GM19467 (cell line): Measurements from ENCODE around the gene PLK2.
A peak's percentile ranks its signal among the peaks of the same experiment; 100 is the strongest.

Experiments
- ATAC-seq: cut with Tn5 transposase; IDR thresholded peaks from one replicate; pipeline ENCODE4 v1.9.1; 2021; ENCODE audit warnings: mild to moderate bottlenecking, moderate library complexity; ENCODE audit not compliant: unreplicated experiment

Gene PLK2

DNA sequence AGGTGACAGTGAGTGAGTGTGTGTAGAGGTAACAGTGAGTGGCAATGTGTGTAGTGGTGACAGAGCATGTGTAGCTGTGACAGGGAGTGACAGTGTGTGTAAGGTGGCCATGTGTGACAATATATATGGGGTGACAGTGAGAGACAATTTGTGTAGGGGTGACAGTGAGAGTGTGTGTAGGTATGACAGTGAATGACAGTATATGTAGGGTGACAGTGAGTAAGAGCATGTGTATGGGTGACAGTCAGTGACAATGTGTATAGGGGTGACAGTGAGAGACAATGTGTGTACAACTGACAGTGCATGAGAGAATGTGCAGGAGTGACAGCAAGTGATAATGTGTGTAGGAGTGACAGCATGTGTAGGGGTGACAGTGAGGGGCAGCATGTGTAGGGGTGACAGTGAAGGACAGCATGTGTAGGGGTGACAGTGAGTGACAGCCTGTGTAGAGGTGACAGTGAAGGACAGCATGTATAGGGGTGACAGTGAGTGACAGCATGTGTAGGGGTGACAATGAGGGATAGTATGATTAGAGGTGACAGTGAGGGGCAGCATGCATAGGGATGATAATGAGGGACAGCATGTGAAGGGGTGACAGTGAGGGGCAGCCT lies 21.3 kb upstream of the PLK2 start:
- no peak for ATAC-seq

DNA sequence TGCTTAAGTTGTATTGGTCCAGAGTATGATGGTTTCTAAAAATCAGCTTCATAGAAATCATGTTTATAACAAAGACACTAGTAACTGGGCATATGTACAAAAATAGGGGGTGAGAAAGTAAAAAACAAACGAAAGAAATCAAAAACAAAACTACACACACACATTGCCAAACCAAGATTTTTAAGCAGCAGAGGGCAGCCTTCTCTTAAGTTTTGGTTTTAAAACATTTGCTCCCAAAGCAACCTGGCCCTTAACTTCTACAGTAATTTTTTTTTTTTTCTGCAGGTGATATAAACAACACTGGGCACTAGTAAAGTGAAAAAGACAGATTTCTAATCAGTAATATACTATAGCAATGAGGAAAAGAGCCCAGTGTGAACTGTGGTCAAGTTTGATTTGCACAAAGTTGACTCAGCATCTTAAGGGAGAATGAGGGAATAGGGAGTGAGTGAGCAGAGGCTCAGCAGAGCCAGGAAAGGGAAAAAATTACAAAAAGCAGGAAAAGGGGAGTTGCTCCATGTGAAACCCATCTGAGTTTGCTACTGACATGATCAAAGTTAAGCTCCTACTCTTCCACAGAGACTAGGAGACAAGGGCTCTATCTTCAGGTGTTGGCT lies 18.0 kb upstream of the PLK2 start:
- ATAC-seq, result no peak

DNA sequence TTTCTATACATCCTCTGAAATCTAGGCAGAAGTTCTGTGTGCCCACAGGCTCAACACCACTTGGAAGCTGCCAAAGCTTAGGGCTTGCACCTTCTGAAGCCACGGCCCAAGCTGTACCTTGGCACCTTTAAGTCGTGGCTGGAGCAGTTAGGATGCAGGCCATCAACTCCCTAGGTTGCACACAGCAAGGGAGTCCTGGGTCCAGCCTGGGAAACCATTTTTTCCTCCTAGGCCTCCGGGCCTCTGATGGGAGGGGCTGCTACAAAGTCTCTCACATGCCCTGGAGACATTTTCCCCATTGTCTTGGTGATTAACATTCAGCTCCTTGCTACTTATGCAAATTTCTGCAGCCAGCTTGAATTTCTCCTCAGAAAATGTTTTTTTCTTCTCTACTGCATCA lies 15.5 kb upstream of the PLK2 start:
- no peak for ATAC-seq

DNA sequence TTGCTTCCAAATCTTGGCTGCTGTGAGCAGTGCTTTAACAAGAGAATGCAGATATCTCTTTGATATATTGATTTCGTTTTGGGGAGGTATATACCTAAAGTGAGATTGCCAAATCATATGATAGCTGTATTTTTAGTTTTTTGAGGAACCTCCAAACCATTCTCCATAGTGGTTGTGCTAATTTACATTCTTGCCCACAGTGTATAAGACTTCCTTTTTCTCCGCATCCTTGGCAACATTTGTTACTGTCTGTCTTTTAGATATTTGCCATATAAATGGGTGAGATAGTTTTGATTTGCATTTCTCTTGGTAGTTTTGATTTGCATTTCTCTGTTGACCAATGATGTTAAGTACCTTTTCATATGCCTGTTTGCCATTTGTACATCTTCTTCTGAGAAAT lies 10.0 kb upstream of the PLK2 start:
- ATAC-seq, result no peak

DNA sequence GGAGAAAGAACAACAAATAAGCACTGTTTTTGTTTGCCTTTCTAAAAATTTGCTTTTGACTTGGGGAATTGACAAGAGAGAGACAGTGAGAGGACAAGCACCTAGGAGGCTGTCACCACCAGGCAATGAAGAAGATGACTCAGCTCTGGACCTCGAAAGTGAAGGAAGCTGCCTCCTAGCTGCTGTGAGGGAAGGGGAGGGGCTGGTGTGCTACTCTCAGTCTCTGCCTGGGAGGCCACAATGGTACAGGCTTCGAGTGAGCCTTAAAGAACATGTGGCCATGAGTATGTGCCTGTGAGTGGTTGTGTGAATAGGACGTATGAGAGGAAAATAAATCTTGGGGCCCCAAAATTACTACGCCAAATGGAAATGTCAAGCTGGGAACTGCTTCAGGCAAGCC lies 7.1 kb upstream of the PLK2 start:
- peak; percentile 100 for ATAC-seq

DNA sequence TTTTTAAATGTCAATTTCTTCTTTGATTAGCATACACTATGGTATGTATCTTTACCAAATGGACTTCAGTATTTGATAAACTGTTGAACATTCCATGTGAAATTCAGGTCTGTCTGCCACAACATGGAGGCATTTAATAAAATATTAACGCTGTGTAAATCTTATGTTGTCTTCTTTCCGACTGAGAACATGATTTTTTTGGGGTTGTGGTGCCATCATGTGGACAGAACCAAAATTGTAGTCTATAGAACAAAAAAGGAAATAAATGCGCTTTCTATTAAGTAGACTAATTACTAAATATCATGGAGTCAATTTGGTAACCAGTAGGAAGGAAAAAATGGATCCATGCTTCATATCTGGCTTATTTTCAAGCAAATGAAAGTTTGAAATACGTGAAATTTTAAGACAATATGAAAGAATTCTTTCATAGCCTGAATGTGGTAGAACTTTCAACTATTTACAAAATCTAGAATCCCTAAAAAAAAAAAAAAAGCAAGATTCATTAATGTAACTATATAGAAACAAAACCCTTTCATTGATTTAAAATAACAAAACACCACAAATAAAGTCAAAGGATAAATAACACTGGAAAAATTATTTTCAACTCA lies 2.8 kb upstream of the PLK2 start:
- no peak for ATAC-seq

DNA sequence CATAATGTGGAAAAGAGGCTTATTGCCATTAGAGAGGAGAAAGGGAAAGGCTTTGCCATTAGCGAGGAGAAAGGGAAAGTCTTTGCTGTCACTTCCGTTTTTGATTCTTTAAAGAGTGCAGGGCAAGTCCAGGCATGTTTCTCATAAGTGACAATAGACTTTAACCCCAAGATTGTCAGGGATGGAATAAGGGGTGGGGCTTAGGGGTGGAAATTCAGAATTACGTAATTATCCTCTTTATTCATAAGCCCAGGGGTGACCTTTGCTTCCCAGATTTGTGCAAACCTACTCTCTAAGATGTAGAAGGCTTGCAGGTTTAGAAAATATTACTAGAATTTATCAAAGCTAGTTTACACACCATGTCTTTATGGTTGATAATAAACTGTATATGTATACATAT lies 2.3 kb upstream of the PLK2 start:
- no peak for ATAC-seq

DNA sequence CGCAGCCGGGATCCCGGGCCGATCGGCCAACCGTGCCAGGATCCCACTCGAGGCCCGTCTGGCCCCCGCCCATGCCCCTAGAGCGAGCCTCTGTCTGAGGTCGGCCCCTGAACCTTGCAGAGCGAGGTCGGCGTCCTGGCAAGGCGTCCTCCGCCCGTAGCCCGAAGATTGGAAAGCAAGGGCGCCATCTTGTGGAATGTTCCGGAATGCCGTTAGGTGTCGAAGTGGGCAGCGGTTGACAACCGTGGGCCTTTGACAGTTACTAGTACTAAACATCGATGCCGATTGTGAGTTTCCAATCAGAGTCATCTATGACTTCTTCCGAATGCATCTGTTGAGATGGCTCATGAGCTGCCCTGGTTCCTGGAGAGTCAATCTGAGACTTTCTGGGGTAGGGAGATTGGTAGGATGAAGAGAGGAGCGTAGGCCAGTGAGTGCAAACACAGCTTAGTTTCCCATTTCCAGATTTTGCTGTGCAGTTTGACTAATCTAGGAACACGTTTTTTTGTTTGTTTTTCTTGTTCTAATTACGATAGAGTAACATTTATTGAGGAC lies 923 bp upstream of the PLK2 start:
- peak; percentile 80 for ATAC-seq

DNA sequence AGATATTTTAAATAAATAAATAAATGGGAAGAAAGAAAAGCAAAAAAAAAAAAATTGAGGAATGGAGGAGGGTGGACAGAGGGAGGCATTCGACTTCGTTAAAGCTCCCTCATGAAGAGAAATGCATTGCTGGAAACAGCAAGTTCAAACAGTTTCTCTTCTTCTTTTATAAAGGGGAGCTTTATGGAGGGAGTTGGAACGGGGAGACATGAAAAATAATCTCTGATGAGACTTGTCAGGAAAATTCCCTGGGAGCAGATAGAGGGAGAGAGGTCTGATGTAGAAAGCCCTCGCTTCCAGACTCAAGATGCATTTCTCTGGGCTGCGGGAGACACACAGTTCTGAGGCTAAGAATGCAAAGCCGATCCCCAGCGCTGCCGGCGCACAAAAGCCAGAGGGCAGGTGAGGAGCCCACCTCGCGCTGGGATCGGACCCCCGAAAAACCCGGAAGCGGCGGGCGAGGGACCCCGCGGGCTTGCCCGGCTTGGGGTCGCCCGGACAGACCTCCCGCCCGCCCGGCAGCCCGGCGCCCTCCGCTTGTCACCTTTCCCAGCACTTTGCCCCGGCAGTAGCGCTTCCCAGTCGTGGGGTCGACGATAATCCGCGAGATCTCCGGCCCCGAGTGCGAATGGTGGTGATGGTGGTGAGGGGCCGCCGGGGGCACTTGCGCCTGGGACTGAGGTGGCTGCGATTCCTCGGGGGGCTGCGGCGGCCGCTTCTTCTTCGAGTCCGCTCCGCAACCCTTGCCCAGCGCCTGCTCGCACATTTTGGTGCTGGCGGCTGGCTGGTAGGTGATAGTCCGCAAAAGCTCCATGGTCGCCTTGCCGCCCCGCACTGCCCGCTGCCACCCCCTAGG lies 512 bp downstream of the PLK2 start:
- no peak for ATAC-seq

DNA sequence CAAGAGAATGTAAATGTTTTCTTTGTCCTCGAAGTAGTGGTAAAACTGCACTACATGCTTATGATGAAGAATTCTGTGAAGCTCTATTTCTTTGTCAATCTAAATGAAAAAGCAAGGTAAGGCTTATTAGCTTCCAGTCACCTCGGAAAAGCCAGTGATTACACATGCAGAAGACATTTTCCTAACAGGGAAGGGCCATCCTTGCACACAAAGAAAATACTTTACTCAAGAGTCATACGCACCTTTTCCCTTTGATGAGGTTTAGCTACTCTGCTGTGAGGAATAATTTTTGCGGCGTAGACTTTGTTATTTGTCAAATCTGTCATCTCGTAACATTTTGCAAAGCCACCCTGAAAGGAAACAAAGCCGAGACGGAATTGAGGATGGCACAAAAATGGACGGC lies 1.1 kb downstream of the PLK2 start:
- ATAC-seq, result no peak

DNA sequence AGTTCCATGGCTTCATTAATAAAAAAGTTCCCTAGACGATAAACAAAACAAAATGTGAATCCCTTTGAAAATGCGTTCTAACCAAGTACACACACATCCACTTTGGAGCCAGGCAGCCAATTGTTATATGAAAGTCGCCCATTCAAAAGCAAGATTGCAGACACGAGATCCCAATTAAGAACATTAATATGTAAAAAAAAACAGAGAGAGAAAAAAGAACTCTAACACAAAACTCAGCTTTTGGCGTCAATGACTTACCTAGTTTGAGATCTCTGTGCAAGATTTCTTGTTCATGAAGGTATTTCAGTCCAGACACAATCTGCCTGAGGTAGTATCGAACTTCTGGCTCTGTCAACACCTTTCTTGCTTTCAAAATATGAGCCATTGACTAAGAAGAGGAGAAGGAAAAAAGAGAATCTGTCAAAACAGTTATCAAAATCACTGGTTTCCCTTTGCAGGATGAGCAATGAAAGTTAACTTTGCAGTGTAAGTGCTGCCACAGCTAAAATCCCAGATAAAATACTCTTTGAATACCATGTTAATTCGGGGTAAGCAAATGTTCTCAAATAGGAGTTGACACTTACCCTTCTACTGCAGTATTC lies 1.6 kb downstream of the PLK2 start:
- no peak for ATAC-seq

DNA sequence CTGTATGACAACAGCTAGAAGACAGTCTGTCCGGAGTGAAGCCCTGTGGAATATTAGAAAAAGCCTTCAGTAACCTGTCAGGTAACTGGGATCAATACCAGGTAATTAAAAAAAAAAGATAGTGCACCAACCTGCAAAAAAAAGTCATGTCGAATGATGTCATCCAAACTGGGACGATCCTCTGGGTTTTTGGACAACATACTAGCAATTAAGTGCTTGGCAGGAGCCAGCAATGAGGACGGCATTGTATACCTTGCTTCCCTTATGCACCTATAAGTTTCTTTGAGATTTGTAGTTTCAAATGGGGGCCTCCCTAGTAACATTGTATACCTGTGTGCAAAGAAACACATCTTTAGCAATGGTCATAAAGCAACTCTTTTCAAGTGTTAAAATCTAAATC lies 2.8 kb downstream of the PLK2 start:
- no peak for ATAC-seq

DNA sequence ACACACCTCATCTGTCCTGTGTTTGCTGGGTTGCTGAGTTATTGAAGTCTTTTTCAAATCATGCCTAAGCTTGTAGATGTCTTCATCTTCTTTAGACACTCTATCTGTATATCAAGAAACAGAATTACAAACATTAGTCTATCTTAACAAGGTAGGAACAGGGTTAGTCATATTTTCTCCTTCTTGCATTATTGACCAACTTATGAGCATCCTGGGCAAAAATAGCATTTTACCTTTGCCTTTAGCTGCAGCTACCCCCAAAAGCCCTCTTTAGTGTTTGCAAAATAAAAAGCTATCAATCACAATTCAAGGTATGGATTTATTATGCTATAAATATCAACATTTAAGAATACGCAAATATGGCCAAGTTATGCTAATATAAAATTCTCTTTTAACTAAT lies 3.4 kb downstream of the PLK2 start:
- no peak for ATAC-seq

DNA sequence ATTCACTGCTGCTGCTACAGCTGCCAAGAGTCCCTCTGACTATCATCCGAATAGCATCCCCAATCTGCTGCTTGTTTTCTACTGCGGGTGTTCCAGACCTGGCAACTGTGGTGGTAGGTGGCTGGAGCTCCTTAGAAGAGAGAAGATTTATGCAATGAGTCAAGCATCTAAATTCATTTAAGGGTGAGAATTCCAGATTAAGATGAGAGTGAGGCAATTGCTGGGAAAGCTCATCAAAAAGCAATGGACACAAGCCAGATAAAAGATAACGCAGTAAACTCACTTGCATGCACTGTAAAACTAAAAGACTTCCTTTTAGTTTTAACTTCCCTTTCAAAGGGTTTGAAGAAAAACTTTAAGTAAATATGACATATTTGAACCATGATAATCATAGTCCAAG lies 3.9 kb downstream of the PLK2 start:
- no peak for ATAC-seq

DNA sequence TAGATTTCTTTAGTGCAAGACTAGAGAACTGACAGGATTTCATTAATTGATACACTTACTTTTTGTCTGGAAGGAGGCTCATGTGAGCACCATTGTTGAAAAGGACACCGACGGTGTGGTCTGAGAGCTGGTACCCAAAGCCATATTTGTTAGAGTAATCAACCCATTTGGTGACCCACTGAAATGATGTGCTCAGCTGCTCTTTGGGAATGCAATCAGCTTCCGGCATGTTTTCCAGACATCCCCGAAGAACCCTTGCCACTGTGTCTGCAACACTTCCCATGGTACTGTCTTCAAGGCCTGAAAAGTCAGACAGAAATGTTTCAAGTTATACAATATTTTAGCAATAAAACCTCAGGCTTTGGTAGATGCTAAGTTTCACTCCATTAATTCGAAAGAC lies 4.4 kb downstream of the PLK2 start:
- ATAC-seq, result no peak

DNA sequence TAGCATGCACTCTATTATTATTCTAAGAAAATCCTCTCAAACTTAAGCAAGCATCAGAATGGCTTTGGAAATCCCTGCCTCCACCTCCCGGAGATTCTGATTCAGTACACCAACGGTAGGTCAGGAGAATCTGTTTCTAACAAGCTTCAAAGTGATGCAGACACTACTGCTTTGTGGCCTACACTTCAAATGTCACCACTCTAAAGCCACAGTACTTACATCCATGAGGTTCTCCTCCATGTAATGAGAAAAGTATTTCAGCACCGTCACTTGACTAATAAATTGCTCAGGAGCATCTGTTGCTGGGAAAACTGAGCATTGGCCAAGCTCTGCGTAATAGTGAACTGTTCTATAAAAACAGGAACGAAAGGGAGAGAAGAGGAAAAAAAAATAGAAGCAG lies 4.8 kb downstream of the PLK2 start:
- ATAC-seq, result no peak

DNA sequence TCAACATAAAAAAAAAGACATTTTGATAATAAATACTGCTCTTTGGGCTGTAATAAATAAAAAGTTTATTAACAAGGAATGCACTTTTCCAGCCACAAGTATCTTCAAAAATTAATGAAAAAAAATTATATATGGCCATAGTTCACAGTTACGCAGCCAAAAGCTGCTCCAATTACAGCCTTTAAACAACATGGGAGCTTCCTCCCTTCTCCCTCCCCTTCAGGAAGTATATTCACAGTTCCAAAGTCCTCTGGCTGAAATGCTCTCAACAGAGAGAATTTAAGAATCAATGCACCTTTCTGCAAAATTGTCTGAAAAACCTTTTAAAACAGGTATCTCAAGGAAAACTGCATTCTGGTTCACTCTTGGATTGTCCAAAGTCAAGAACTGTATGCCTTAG lies 5.9 kb downstream of the PLK2 start:
- no peak for ATAC-seq

DNA sequence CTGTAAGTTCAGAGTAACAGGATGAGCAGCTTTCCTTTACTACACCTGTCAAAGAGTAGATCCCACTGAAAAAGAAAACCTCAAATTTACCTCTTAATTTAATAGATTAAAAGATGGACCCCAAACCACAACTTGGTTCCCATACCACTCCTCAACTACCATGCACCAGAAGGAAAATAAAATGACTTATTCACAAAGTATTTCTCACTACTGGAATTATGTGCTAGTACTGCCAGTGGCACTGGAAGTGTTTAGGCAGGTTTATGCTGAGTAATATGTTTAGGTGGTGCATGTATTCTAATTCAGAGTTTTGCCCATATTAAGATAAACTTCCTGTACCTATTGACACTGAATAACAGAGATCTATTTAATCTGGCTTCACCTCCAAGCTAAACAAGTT lies 6.6 kb downstream of the PLK2 start:
- no peak for ATAC-seq

DNA sequence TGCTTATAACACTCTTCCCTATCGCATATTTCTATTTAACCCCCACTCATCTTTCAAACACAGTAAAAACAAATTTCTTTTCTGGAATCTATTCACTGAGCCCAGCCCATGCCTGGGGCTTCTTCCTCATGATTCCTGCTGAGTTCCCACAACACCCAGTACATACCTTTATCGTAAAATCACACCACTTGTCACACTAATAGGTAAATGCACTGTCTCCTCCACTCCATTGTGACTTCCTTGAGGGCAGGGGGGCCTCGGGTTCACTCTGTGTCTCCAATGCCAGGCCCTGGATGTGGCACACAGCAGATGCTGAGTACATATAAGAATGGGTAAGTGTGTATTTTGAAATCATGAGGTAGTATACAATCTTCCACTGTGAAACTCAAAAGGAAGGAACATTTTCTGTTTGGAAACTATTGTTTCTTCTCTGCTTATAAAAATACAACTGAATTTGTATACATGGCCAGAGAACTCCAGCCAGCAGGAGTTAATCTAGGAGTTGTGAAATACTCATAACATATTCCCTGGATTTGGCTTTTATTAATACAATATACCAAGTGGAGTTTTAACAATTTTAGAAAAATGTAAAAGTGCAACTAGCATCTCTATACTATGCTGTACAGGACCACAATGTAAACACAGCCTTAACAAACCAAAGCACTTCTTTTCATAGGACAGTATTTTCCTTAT lies 7.2 kb downstream of the PLK2 start:
- ATAC-seq, result no peak

DNA sequence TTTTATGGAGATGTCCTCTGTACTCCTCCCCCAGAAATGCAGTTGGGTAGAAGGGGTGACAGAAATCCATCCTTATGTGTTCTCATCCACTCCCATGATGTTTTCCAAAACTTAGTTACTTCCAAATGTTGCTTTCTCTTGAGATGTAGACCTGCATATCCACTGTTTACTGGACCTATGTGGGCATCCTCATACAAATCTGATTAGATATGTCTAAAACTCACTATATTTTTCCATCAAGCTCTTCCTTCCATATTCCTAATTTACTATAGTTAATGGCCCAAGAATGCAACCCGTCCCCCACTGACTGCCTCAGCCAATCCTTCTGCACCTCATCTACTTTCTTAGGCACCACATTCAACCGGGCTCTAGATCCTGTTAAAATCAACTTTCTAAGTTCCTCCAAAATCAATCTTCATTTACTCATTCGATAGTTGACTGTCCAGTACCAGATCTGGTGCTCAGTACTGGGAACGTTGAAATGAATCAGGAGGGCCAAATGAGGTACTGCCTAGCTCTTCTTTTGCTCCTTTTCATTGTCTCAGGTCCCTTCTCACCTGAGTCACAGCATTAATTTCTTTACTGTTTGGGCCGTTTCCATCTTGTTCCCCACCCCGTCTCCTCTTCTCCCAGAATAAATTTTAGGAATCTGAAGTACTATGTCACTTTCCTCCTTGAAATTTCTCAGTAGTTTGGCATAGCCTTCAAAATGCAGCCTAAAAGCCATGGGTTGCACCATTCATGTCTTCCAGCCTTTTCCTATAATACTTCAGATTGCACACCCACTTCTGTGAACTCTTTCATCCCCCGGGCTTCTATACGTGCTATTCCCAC lies 7.9 kb downstream of the PLK2 start:
- ATAC-seq, result no peak
